ENCODE results near the gene RAPGEF1.

DNA sequence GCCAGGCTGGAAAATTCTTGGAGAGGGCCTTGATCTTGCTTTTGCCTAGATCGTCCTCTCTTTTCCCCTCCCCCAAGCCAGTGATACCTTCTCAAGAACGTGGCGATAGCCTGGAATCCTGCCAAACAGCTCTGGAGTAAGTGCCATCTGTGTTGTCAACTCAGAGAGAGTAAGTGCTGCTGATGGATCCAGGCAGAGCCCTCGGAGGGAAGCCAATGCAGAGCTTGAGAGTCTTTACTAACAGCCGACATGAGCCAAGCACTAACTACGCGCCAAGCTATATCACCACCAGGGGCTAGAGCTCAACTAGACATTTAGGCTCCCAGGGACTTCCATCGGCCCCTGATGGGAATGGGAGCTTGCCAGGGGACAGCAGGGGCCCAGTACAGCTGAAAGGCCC is 17.6 kb downstream of the RAPGEF1 start:
- TF ChIP-seq, protein P1, sequence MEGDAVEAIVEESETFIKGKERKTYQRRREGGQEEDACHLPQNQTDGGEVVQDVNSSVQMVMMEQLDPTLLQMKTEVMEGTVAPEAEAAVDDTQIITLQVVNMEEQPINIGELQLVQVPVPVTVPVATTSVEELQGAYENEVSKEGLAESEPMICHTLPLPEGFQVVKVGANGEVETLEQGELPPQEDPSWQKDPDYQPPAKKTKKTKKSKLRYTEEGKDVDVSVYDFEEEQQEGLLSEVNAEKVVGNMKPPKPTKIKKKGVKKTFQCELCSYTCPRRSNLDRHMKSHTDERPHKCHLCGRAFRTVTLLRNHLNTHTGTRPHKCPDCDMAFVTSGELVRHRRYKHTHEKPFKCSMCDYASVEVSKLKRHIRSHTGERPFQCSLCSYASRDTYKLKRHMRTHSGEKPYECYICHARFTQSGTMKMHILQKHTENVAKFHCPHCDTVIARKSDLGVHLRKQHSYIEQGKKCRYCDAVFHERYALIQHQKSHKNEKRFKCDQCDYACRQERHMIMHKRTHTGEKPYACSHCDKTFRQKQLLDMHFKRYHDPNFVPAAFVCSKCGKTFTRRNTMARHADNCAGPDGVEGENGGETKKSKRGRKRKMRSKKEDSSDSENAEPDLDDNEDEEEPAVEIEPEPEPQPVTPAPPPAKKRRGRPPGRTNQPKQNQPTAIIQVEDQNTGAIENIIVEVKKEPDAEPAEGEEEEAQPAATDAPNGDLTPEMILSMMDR (IDR thresholded peaks at IDR 0.05) = no peak
- TF ChIP-seq POLR2A (IDR thresholded peaks at IDR 0.05) = no peak

All from ovary (tissue), 3 donors.